Superior temporal gyrus (tissue), 1 donor: ENCODE measurements around the gene FOXO3.

Experiments
- DNase-seq: peaks from one replicate; pipeline ENCODE4 v3.0.0-alpha.2; 2016; ENCODE audit errors: extremely low spot score

The FOXO3 gene

GRCh38 chr6:108626777-108627176 is 66.1 kb downstream of the FOXO3 start:
- DNase-seq: no peak

GRCh38 chr6:108627692-108628550 is 67.2 kb downstream of the FOXO3 start:
- no peak for DNase-seq

GRCh38 chr6:108630050-108630714 is 69.5 kb downstream of the FOXO3 start:
- DNase-seq: no peak

GRCh38 chr6:108632441-108632840 is 71.7 kb downstream of the FOXO3 start:
- no peak for DNase-seq

GRCh38 chr6:108633436-108633835 is 72.7 kb downstream of the FOXO3 start:
- no peak for DNase-seq

GRCh38 chr6:108635505-108636226 is 74.9 kb downstream of the FOXO3 start:
- no peak for DNase-seq

- no peak for DNase-seq
Observed at GRCh38 chr6:108637963-108638362, 77.2 kb downstream of the FOXO3 start.

- DNase-seq: no peak
Observed at GRCh38 chr6:108638993-108639392, 78.3 kb downstream of the FOXO3 start.

GRCh38 chr6:108640104-108640503 is 79.4 kb downstream of the FOXO3 start:
- DNase-seq: no peak

- DNase-seq: no peak
Observed at GRCh38 chr6:108643184-108643583, 82.5 kb downstream of the FOXO3 start.

- no peak for DNase-seq
Observed at GRCh38 chr6:108644252-108644651, 83.5 kb downstream of the FOXO3 start.

GRCh38 chr6:108648191-108648590 is 87.5 kb downstream of the FOXO3 start:
- DNase-seq: no peak

- no peak for DNase-seq
Observed at GRCh38 chr6:108650325-108650724, 89.6 kb downstream of the FOXO3 start.

GRCh38 chr6:108650781-108651180 is 90.1 kb downstream of the FOXO3 start:
- no peak for DNase-seq

GRCh38 chr6:108651340-108652227 is 90.9 kb downstream of the FOXO3 start:
- DNase-seq: peak; percentile 58

- no peak for DNase-seq
Observed at GRCh38 chr6:108652375-108652774, 91.7 kb downstream of the FOXO3 start.

- no peak for DNase-seq
Observed at GRCh38 chr6:108653949-108654348, 93.2 kb downstream of the FOXO3 start.

GRCh38 chr6:108654465-108655106 is 93.9 kb downstream of the FOXO3 start:
- DNase-seq: no peak

- DNase-seq: peak; percentile 68
Observed at GRCh38 chr6:108655806-108656651, 95.3 kb downstream of the FOXO3 start.

- no peak for DNase-seq
Observed at GRCh38 chr6:108656836-108657235, 96.1 kb downstream of the FOXO3 start.
